Tracheal epithelial cell (primary cell): ENCODE results near the gene ZNF200. TPM values are rescaled to one million over a fixed set of nuclear protein-coding genes. Genes with fewer than 3 reads are reported as not detected.

ENCODE experiments used
- total RNA-seq: library from RNA; depleted of rRNA; stranded (reverse); fragments of >200 nt; gene quantifications from 2 replicates; pipeline ENCODE4 v1.2.1, GENCODE V29; 2014

The ZNF200 gene, protein sequence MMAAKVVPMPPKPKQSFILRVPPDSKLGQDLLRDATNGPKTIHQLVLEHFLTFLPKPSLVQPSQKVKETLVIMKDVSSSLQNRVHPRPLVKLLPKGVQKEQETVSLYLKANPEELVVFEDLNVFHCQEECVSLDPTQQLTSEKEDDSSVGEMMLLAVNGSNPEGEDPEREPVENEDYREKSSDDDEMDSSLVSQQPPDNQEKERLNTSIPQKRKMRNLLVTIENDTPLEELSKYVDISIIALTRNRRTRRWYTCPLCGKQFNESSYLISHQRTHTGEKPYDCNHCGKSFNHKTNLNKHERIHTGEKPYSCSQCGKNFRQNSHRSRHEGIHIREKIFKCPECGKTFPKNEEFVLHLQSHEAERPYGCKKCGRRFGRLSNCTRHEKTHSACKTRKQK
- 7.7 and 8.7 TPM in 2 replicates for total RNA-seq

GRCh38 chr16:3234857-3235561, at the start of gene ZNF200:
Gene ZNF200 (minus strand): TSS chr16:3235158. CDS start chr16:3233755, 1,403 bp downstream.

GRCh38 chr16:3282730-3283542, 48.0 kb upstream of the ZNF200 start, which contains the start of gene ZNF263:
Gene ZNF263 (plus strand): TSS chr16:3283491. CDS start chr16:3283819, 328 bp downstream.

DNA sequence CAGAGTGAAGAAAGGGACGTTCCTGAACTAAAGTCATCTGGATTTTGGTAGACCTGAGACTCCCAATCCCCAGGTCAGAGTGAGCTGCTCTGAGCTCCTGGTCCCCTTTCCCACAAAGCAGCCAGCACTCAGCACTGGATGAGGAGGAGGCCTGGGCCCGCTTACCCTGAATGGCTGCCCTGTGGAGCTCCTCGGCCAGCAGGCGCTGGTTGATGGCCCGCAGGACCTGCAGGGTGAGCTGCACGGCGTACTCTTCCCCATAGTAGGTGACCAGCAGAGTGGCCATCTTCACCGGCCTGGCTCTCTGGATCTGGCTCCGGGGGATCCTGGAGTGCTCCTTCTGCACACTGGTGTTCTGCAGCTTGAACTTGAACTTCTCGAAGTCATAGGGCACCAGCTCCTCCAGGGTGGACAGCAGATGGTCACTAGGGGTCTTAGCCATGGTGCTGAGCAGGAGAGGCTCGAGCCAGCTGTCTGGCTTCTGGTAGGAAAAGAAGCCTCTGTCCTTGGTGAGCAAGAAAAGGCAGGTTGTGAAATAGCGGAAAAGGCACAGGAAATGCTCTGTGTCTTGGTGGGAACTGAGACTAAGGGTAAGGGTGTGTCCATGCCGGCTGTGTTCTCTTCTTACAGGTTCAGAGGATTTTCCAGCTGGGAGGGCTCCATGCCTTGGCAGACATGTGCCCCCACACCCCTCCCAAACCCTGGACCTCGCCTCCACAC, 21.3 kb upstream of the ZNF200 start, which contains the start of gene MEFV:
Gene MEFV (minus strand): TSS at position 488 of the 720 bp plus-strand sequence. CDS start 46 bp downstream, at position 442.

DNA sequence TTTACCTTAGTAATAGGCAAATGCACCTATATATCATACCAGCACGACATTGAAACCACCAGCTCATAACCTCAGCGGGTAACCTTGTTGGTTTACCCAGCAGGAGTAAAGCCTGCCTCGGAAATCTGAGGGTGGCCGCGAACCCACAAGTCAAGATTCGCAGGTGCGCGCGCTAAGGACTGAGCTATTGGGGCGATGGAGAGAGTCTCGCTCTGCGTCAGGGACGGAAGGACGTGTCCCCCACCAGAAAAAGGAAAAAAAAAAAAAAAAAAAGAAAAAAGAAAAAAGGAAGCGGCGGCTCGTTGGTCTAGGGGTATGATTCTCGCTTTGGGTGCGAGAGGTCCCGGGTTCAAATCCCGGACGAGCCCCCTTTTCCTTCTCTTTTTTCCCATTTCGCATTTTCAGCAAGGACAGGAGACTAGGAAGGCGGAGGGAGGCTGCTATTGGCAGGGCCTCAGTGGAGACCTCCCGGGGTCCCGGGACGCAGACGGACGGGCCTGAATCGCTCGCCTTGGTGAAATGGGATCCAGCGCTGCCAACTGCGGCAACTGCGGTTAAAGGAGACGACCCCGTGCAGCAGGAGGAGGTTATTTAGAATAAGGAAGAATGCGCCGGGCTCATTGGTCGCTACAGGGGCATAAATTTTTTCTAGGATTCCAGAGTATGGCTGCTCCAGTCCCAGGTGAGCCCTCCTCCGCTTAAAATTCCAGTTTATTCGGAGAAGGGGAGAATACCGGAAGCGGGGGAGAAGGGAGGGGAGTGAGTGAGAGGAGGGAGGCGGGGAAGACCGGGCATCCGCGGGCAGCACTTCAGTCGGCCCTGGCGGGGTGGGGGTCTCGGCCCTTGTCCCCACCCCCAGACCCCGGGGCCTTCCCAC, 46.9 kb downstream of the ZNF200 start, which contains the start of gene OR1F1:
Gene OR1F1 (plus strand): TSS at position 407 of the 877 bp plus-strand sequence.

Other genes starting within 250 kb of the ZNF200 start
- gene CLDN9, start 222.2 kb downstream of the ZNF200 start, total RNA-seq = not detected in 2 replicates
- 0.21 and 4.8 TPM in 2 replicates for gene CLDN6, start 217.0 kb downstream of the ZNF200 start, total RNA-seq
- 336 and 560 TPM in 2 replicates for gene TNFRSF12A, start 214.8 kb downstream of the ZNF200 start, total RNA-seq
- gene HCFC1R1, start 211.2 kb downstream of the ZNF200 start, total RNA-seq = 8.3 and 21.7 TPM in 2 replicates
- gene THOC6, start 211.1 kb downstream of the ZNF200 start, total RNA-seq = 20.9 and 35.4 TPM in 2 replicates
- gene BICDL2, start 198.2 kb downstream of the ZNF200 start, total RNA-seq = 10.4 and 11.3 TPM in 2 replicates
- gene MMP25, start 188.6 kb downstream of the ZNF200 start, total RNA-seq = under 0.01 and 0.24 TPM in 2 replicates
- gene IL32, start 169.5 kb downstream of the ZNF200 start, total RNA-seq = 1.1 and 115 TPM in 2 replicates
- not detected in 2 replicates for gene ZSCAN10, start 135.9 kb downstream of the ZNF200 start, total RNA-seq
- gene ZNF205, start 122.6 kb downstream of the ZNF200 start, total RNA-seq = 23.9 and 35.2 TPM in 2 replicates
- 9.2 and 12.6 TPM in 2 replicates for gene ZNF213, start 100.1 kb downstream of the ZNF200 start, total RNA-seq
- gene OR1F1, start 47.0 kb downstream of the ZNF200 start, total RNA-seq = not detected in 2 replicates
- gene MEFV, start 21.5 kb upstream of the ZNF200 start, total RNA-seq = under 0.01 TPM in 1 of 2 replicates, not detected in the other
- gene ZNF263, start 48.3 kb upstream of the ZNF200 start, total RNA-seq = 57.1 and 69.9 TPM in 2 replicates
- 2.2 and 3.6 TPM in 2 replicates for gene TIGD7, start 70.3 kb upstream of the ZNF200 start, total RNA-seq
- gene ZNF75A, start 70.3 kb upstream of the ZNF200 start, total RNA-seq = 12.5 and 19.0 TPM in 2 replicates
- 0.24 TPM in 1 of 2 replicates, not detected in the other for gene OR2C1, start 120.7 kb upstream of the ZNF200 start, total RNA-seq
- 9.9 and 17.1 TPM in 2 replicates for gene ZSCAN32, start 165.8 kb upstream of the ZNF200 start, total RNA-seq
- 3.8 and 3.9 TPM in 2 replicates for gene ZNF174, start 166.1 kb upstream of the ZNF200 start, total RNA-seq
- 1.4 and 1.5 TPM in 2 replicates for gene ZNF597, start 208.3 kb upstream of the ZNF200 start, total RNA-seq
- 7.0 and 10.7 TPM in 2 replicates for gene NAA60, start 208.5 kb upstream of the ZNF200 start, total RNA-seq